GM12878 (cell line): Measurements from ENCODE around the gene RDM1.

ENCODE experiments used
- CREM ChIP-seq: IDR thresholded peaks from 2 replicates; pipeline ENCODE4 v1.6.1; 2014; ENCODE audit warnings: antibody characterized with exemption, low read depth
- EZH2 ChIP-seq: IDR thresholded peaks from 2 replicates; pipeline ENCODE4 v1.6.1; 2012; ENCODE audit warnings: low read depth, mild to moderate bottlenecking, control low read depth, inconsistent platforms, low read length, borderline replicate concordance; ENCODE audit not compliant: control insufficient read depth
- FOS ChIP-seq: IDR thresholded peaks from 3 replicates; pipeline ENCODE4 v1.6.1; 2011; ENCODE audit warnings: borderline replicate concordance; ENCODE audit not compliant: insufficient read length; ENCODE audit errors: extremely low read depth
- HDGF ChIP-seq: fragments of 450-650 bp; IDR thresholded peaks from 2 replicates; pipeline ENCODE4 v1.6.1; 2016; ENCODE audit warnings: antibody characterized with exemption
- SP1 ChIP-seq: IDR thresholded peaks from one replicate; pipeline ENCODE4 v1.6.1; 2011; ENCODE audit warnings: low read depth, low read length
- SREBF2 ChIP-seq: IDR thresholded peaks from 2 replicates; pipeline ENCODE4 v1.6.1; 2012; ENCODE audit warnings: mild to moderate bottlenecking, low read length
- ZBED1 ChIP-seq: IDR thresholded peaks from 2 replicates; pipeline ENCODE4 v1.6.1; 2016; ENCODE audit warnings: borderline replicate concordance
- TF ChIP-seq, protein P1 (sequence below), 3 experiments: IDR thresholded peaks in 2 of 3; conservative IDR thresholded peaks in 1 of 3; 2 replicates each; pipeline ENCODE4 v1.5.1; 2011; ENCODE audit warnings: low read depth in 3 of 3, low read length in 3 of 3, mild to moderate bottlenecking in 3 of 3, control low read depth in 2 of 3, moderate library complexity in 2 of 3, inconsistent platforms in 1 of 3, mixed read lengths in 1 of 3; ENCODE audit not compliant: control insufficient read depth in 2 of 3, insufficient read depth in 1 of 3; ENCODE audit errors: extremely low read depth in 1 of 3
- TF ChIP-seq, protein P2 (sequence below): IDR thresholded peaks from 2 replicates; pipeline ENCODE4 v1.6.1; 2012; ENCODE audit warnings: mild to moderate bottlenecking, low read depth, low read length

DNA sequence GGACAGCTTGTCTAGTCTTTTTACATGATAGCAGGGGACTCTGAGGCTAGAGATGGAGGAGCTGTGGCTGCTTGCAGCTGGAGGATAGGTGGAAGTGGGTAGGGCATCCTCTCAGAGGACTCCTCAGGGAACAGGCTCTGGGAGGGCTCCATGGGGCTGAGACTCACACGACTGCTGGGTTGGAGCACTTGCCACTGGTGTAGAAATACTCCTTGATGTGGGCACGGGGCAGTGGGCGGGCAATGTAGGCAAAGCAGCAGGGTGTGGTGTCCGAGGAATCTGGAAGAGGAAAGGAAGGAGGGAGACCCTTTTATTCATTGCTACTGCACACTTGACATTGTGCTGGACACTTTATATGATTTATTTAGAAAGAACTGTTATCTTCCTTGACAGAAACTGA, 52.2 kb downstream of the RDM1 start:
- TF ChIP-seq, protein P1, sequence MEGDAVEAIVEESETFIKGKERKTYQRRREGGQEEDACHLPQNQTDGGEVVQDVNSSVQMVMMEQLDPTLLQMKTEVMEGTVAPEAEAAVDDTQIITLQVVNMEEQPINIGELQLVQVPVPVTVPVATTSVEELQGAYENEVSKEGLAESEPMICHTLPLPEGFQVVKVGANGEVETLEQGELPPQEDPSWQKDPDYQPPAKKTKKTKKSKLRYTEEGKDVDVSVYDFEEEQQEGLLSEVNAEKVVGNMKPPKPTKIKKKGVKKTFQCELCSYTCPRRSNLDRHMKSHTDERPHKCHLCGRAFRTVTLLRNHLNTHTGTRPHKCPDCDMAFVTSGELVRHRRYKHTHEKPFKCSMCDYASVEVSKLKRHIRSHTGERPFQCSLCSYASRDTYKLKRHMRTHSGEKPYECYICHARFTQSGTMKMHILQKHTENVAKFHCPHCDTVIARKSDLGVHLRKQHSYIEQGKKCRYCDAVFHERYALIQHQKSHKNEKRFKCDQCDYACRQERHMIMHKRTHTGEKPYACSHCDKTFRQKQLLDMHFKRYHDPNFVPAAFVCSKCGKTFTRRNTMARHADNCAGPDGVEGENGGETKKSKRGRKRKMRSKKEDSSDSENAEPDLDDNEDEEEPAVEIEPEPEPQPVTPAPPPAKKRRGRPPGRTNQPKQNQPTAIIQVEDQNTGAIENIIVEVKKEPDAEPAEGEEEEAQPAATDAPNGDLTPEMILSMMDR (IDR thresholded peaks at IDR 0.05 in 2 of 3, conservative IDR thresholded peaks at IDR 0.05 in 1 of 3; ENCODE audit: control insufficient read depth in 2 of 3, extremely low read depth in 1 of 3, insufficient read depth in 1 of 3, low read depth in 3 of 3, low read length in 3 of 3) = no peak
- TF ChIP-seq CREM (no peak), SP1 (no peak), EZH2 (no peak), FOS (no peak), ZBED1 (no peak), HDGF (no peak), SREBF2 (no peak)
- TF ChIP-seq, protein P2, sequence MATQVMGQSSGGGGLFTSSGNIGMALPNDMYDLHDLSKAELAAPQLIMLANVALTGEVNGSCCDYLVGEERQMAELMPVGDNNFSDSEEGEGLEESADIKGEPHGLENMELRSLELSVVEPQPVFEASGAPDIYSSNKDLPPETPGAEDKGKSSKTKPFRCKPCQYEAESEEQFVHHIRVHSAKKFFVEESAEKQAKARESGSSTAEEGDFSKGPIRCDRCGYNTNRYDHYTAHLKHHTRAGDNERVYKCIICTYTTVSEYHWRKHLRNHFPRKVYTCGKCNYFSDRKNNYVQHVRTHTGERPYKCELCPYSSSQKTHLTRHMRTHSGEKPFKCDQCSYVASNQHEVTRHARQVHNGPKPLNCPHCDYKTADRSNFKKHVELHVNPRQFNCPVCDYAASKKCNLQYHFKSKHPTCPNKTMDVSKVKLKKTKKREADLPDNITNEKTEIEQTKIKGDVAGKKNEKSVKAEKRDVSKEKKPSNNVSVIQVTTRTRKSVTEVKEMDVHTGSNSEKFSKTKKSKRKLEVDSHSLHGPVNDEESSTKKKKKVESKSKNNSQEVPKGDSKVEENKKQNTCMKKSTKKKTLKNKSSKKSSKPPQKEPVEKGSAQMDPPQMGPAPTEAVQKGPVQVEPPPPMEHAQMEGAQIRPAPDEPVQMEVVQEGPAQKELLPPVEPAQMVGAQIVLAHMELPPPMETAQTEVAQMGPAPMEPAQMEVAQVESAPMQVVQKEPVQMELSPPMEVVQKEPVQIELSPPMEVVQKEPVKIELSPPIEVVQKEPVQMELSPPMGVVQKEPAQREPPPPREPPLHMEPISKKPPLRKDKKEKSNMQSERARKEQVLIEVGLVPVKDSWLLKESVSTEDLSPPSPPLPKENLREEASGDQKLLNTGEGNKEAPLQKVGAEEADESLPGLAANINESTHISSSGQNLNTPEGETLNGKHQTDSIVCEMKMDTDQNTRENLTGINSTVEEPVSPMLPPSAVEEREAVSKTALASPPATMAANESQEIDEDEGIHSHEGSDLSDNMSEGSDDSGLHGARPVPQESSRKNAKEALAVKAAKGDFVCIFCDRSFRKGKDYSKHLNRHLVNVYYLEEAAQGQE = no peak
